B cell (primary cell): ENCODE results near the gene PAPPA. TPM values are rescaled to one million over a fixed set of nuclear protein-coding genes. Genes with fewer than 3 reads are reported as not detected.

Experiments
- ATAC-seq: fragments of 200-7000 bp; cut with Tn5 transposase; one replicate; pipeline ENCODE4 v1.10.0; 2021; ENCODE audit warnings: low read depth, mild to moderate bottlenecking, moderate number of reproducible peaks, moderate library complexity
- CTCF ChIA-PET: fragments of 350-600 bp; sonication (Branson Sonifier 250); formaldehyde crosslinking; loops from one replicate; lab custom pipeline; 2021; ENCODE audit warnings: antibody characterized with exemption, inconsistent platforms; lab: Charles Lee
- POLR2A ChIA-PET: fragments of 350-600 bp; sonication (Branson Sonifier 250); formaldehyde crosslinking; loops from one replicate; lab custom pipeline; 2021; ENCODE audit warnings: antibody characterized with exemption; lab: Charles Lee
- DNase-seq: peaks from one replicate; pipeline ENCODE4 v3.0.0; 2013
- H2AFZ ChIP-seq: 2 replicates; pipeline ENCODE4 v1.6.1; 2012; ENCODE audit warnings: mild to moderate bottlenecking, low read depth, low read length; ENCODE audit not compliant: insufficient read depth, poor library complexity, severe bottlenecking
- H3K27ac ChIP-seq, 2 donors: 1 replicate in 1 of 2; 2 replicates in 1 of 2; pipeline ENCODE4 v1.5.1; 2012 to 2013; ENCODE audit warnings: low read length in 2 of 2, mild to moderate bottlenecking in 2 of 2, moderate library complexity in 1 of 2
- H3K27me3 ChIP-seq, 4 experiments: fragments of 200-600 bp in 1 of 4; sonication (generic) in 1 of 4; replicated peaks in 1 of 4; 1 replicate in 2 of 4; 2 replicates in 2 of 4; pipeline versions ENCODE4 v1.6.1 to v1.7.0; 2013 to 2016; ENCODE audit warnings: low read length in 3 of 4, mild to moderate bottlenecking in 2 of 4, mixed read lengths in 1 of 4, moderate library complexity in 1 of 4; ENCODE audit not compliant: insufficient read depth in 4 of 4, control insufficient read depth in 3 of 4; ENCODE audit errors: control extremely low read depth in 1 of 4
- H3K36me3 ChIP-seq, 2 experiments: replicated peaks in 1 of 2; 1 replicate in 1 of 2; 2 replicates in 1 of 2; pipeline versions ENCODE4 v1.6.1 to v1.7.1; 2013; ENCODE audit warnings: low read length in 1 of 2; ENCODE audit not compliant: insufficient read depth in 2 of 2, control insufficient read depth in 1 of 2; ENCODE audit errors: control extremely low read depth in 1 of 2, extremely low read depth in 1 of 2
- H3K4me1 ChIP-seq, 2 donors: fragments of 200-600 bp in 1 of 2; sonication (generic) in 1 of 2; 1 replicate in 1 of 2; 2 replicates in 1 of 2; pipeline versions ENCODE4 v1.5.1 to v1.6.1; 2013 to 2017; ENCODE audit warnings: low read length in 2 of 2; ENCODE audit not compliant: control insufficient read depth in 2 of 2, insufficient read depth in 2 of 2
- H3K4me2 ChIP-seq: replicated peaks from 2 replicates; pipeline ENCODE3; 2012; ENCODE audit warnings: mild to moderate bottlenecking, low read depth, low read length; ENCODE audit not compliant: poor library complexity, severe bottlenecking
- H3K4me3 ChIP-seq, 5 experiments: fragments of 200-600 bp in 1 of 5; sonication (generic) in 1 of 5; 1 replicate in 3 of 5; 2 replicates in 2 of 5; pipeline versions ENCODE4 v1.5.1 to v1.7.0; 2011 to 2016; ENCODE audit warnings: low read length in 4 of 5, mild to moderate bottlenecking in 4 of 5, low read depth in 2 of 5, control low read depth in 1 of 5, moderate library complexity in 1 of 5; ENCODE audit not compliant: insufficient read depth in 1 of 5; ENCODE audit errors: control extremely low read depth in 1 of 5, extremely low read depth in 1 of 5
- H3K79me2 ChIP-seq: fragments of 200-600 bp; sonication (generic); one replicate; pipeline ENCODE4 v1.6.0; 2016; ENCODE audit warnings: low read length; ENCODE audit not compliant: control insufficient read depth, insufficient read depth
- H3K9ac ChIP-seq: fragments of 200-600 bp; sonication (generic); 2 replicates; pipeline ENCODE4 v1.6.1; 2017; ENCODE audit warnings: mild to moderate bottlenecking, low read length, moderate library complexity
- H3K9me3 ChIP-seq, 3 donors: one replicate each; pipeline versions ENCODE4 v1.6.1 to v1.7.1; 2013; ENCODE audit warnings: low read length in 2 of 3; ENCODE audit not compliant: control insufficient read depth in 2 of 3, insufficient read depth in 1 of 3; ENCODE audit errors: control extremely low read depth in 1 of 3
- H4K20me1 ChIP-seq: 2 replicates; pipeline ENCODE4 v1.6.0; 2012; ENCODE audit warnings: mild to moderate bottlenecking, low read length; ENCODE audit not compliant: insufficient read depth, control insufficient read depth, poor library complexity, severe bottlenecking
- H3K27ac Mint-ChIP-seq: one replicate; pipeline ENCODE4 v1.8.0; 2021; ENCODE audit warnings: mixed read lengths
- H3K27me3 Mint-ChIP-seq: one replicate; pipeline ENCODE4 v1.8.0; 2021; ENCODE audit warnings: mixed read lengths
- H3K4me1 Mint-ChIP-seq: one replicate; pipeline ENCODE4 v1.8.0; 2021; ENCODE audit warnings: mixed read lengths
- H3K4me3 Mint-ChIP-seq: one replicate; pipeline ENCODE4 v1.8.0; 2021; ENCODE audit warnings: mixed read lengths
- H3K9me3 Mint-ChIP-seq: one replicate; pipeline ENCODE4 v1.8.0; 2022; ENCODE audit warnings: mixed read lengths; ENCODE audit not compliant: insufficient read depth
- CTCF ChIP-seq: fragments of 200-600 bp; IDR thresholded peaks from one replicate; pipeline ENCODE4 v1.8.0; 2022; ENCODE audit warnings: antibody characterized with exemption, mild to moderate bottlenecking
- EZH2 ChIP-seq: IDR thresholded peaks from 2 replicates; pipeline ENCODE4 v1.6.1; 2012; ENCODE audit warnings: borderline replicate concordance, low read depth, mild to moderate bottlenecking, moderate library complexity, low read length; ENCODE audit not compliant: insufficient read depth, poor library complexity, severe bottlenecking
- WGBS: methylation state at CpG from one replicate; pipeline ENCODE4 v1.1.5; 2013; ENCODE audit warnings: missing lambda C conversion rate; ENCODE audit not compliant: insufficient coverage; 5-methylcytosine and 5-hydroxymethylcytosine counted together
- intact Hi-C: fragments of 100-400 bp; cut with micrococcal nuclease; formaldehyde crosslinking; loops from one replicate; pipeline ENCODE4 v1.10.0; 2022
- polyA plus RNA-seq: library from polyadenylated mRNA; depleted of rRNA; stranded (reverse); fragments of >200 nt; gene quantifications from 2 replicates; pipeline ENCODE4 v1.2.3, GENCODE V29; 2012
- total RNA-seq, 2 donors: library from RNA; stranded (reverse); fragments of 120-200 nt in 1 of 2; gene quantifications; 1 replicate in 1 of 2; 2 replicates in 1 of 2; pipeline versions ENCODE4 v1.2.3 to v1.2.4, GENCODE V29; 2013 to 2022

PAPPA gene
- total and polyA plus RNA-seq, 2 donors (not counting 1 experiment from before 2014, with no cell fraction given), result not detected

- H3K27me3 ChIP-seq, result no peaks in the 10 kb centered on the region
- no peak overlapping the region for H3K4me2 ChIP-seq
- ATAC-seq (no peak), DNase-seq (no peak)
- H3K9ac ChIP-seq, result no peak overlapping the region
- WGBS, result 100% methylated on average over 1 of the region's 4 CpGs
- no peak overlapping the region for H3K4me3 Mint-ChIP-seq
- no peaks in the 10 kb centered on the region for H3K4me1 ChIP-seq
- H3K79me2 ChIP-seq, result no peaks in the 10 kb centered on the region
- H3K36me3 ChIP-seq, result no peaks in the 10 kb centered on the region
- H3K9me3 Mint-ChIP-seq, result no peaks in the 10 kb centered on the region
- H3K9me3 ChIP-seq, result no peaks in the 10 kb centered on the region
- no peak for TF ChIP-seq EZH2
- no peak for TF ChIP-seq CTCF
- H2AFZ ChIP-seq, result no peak overlapping the region
- no peaks in the 10 kb centered on the region for H3K4me1 Mint-ChIP-seq
- H4K20me1 ChIP-seq, result no peaks in the 10 kb centered on the region
- no peak overlapping the region for H3K27ac ChIP-seq
- ChIA-PET CTCF (no interaction called here), POLR2A (no interaction called here)
- intact Hi-C loops, result no loop called here
- no peaks in the 10 kb centered on the region for H3K27me3 Mint-ChIP-seq
- no peak overlapping the region for H3K4me3 ChIP-seq
- H3K27ac Mint-ChIP-seq, result no peak overlapping the region
Measured at GRCh38 chr9:116383936-116384335, 230.3 kb downstream of the PAPPA start.

GRCh38 chr9:116387934-116388698 is 234.5 kb downstream of the PAPPA start:
- Histone ChIP-seq H3K4me1 (no peaks in the 10 kb centered on the region), H3K79me2 (no peaks in the 10 kb centered on the region), H3K27ac (no peak overlapping the region), H3K9me3 (no peaks in the 10 kb centered on the region), H3K4me3 (no peak overlapping the region), H4K20me1 (no peaks in the 10 kb centered on the region), H3K9ac (no peak overlapping the region), H3K4me2 (no peak overlapping the region), H3K27me3 (no peaks in the 10 kb centered on the region), H3K36me3 (no peaks in the 10 kb centered on the region), H2AFZ (no peak overlapping the region)
- H3K9me3 Mint-ChIP-seq, result no peaks in the 10 kb centered on the region
- H3K4me1 Mint-ChIP-seq, result no peaks in the 10 kb centered on the region
- DNase-seq (no peak), ATAC-seq (no peak)
- no peak overlapping the region for H3K4me3 Mint-ChIP-seq
- H3K27me3 Mint-ChIP-seq, result no peaks in the 10 kb centered on the region
- intact Hi-C loops, result no loop called here
- POLR2A ChIA-PET, result no interaction called here
- CTCF ChIA-PET, result no interaction called here
- 36% methylated on average over 5 of the region's 6 CpGs for WGBS
- no peak overlapping the region for H3K27ac Mint-ChIP-seq
- no peak for TF ChIP-seq EZH2
- TF ChIP-seq CTCF, result no peak
